GM19467 (cell line): ENCODE data around the gene PRPSAP1.
"Not testable (repeated sequence)": the region's sequence is repeated elsewhere in the genome, so short reads cannot be mapped to it uniquely, and the experiment has no call there.

Experiments
- ATAC-seq: cut with Tn5 transposase; IDR thresholded peaks from one replicate; pipeline ENCODE4 v1.9.1; 2021; ENCODE audit warnings: mild to moderate bottlenecking, moderate library complexity; ENCODE audit not compliant: unreplicated experiment

Gene PRPSAP1

GRCh38 chr17:76327696-76328095 is 26.0 kb downstream of the PRPSAP1 start:
- ATAC-seq = no peak

DNA sequence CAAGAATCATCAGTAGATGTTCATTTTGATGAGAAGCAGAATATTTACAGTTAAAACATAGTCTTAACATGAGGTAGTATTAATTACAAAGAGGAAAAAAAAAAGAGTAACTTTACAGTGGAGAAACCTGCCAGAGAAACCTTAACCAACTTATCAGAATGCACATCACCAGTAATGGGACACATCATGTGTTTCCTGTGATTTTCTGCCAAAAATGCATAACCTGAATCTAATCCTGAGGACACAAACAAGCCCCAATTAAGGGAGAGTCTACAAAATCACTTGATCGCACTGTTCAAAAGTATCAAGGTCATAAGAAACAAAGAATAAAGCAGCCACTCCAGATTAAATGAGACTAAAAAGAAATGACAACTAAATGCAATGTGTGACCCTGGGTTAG is 27.4 kb downstream of the PRPSAP1 start:
- no peak for ATAC-seq

DNA sequence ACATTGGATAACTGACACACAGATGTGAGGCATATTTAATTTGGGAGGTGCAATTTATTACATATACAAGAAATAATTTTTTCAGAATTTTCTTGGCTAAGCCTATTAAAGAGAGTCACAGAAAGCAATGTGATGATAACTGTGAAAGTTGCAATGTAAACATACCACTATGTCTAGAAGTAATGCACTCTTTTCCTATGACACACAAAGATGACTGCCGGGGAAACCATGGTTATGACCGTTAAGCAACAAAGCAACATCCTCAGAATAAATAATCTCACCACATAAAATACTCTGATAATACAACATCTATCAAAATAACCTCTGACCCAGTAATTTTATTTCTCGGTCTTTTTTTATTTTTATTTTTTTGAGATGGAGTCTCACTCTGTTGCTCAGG is 35.1 kb downstream of the PRPSAP1 start:
- no peak for ATAC-seq

- ATAC-seq = no peak
Measured at GRCh38 chr17:76317535-76317934, 36.2 kb downstream of the PRPSAP1 start.

GRCh38 chr17:76314392-76315227 is 39.1 kb downstream of the PRPSAP1 start:
- ATAC-seq = no peak

GRCh38 chr17:76312735-76313134 is 41.0 kb downstream of the PRPSAP1 start:
- no peak for ATAC-seq

GRCh38 chr17:76309461-76309860 is 44.3 kb downstream of the PRPSAP1 start:
- ATAC-seq = no peak

DNA sequence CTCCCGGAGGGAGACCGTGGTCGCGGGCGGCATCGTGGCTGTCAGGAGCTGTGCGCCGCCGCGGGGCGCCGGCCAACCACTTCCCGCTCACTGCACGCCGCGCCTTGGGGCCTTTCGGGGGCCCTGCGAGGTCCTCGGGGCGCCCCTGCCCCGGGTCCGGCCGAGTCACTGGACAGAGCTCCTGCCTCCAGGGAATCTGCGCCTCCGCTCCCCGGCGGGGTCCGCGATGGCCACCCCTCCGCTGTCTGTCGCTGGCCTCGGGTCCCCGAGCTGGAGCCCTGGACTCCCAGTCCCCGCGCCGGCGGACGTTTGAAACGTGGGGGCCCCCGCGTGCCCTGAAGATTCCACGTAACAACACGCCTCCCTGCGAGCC is 45.8 kb downstream of the PRPSAP1 start, which contains the start of gene QRICH2:
QRICH2 (minus strand) TSS at position 311 of the 373 bp plus-strand sequence; CDS start at position 33, 278 bp downstream.
- no peak for ATAC-seq

GRCh38 chr17:76307299-76307965 is 46.3 kb downstream of the PRPSAP1 start:
- ATAC-seq = no peak

DNA sequence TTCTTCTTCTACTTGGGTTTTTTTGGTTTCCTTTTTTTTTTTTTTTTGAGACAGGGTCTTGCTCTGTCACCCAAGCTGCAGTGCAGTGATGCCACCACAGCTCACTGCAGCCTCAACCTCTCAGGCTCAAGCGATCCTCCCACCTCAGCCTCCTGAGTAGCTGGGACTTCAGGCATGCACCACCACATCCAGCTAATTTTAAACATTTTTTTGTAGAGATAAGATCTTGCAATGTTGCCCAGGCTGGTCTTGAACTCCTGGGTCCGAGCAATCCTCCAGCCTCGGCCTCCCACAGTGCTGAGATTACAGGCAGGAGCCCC is 48.6 kb downstream of the PRPSAP1 start:
- ATAC-seq = not testable (repeated sequence)

- no peak for ATAC-seq
Measured at GRCh38 chr17:76304226-76305134, 49.2 kb downstream of the PRPSAP1 start.

DNA sequence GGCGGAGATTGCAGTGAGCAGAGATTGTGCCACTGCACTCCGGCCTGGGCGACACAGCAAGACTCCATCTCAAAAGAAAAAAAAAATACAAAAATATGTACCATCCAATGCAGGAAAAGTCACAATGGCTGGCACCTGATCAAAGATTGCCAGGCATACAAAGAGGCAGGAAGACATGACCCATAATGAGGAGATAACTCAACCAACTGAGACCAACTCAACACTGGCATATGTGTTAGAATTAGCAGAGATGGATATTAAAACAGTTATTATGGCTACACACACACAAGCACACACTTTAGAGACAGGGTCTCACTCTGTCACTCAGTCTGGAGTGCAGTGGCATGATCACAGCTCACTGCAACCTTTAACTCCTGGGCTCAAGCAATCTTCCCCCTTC is 56.3 kb downstream of the PRPSAP1 start:
- no peak for ATAC-seq

GRCh38 chr17:76296889-76297288 is 56.8 kb downstream of the PRPSAP1 start:
- no peak for ATAC-seq

GRCh38 chr17:76296186-76296585 is 57.5 kb downstream of the PRPSAP1 start:
- no peak for ATAC-seq

- no peak for ATAC-seq
Measured at GRCh38 chr17:76293106-76293505, 60.6 kb downstream of the PRPSAP1 start.

GRCh38 chr17:76292567-76292966 is 61.1 kb downstream of the PRPSAP1 start:
- ATAC-seq = no peak

DNA sequence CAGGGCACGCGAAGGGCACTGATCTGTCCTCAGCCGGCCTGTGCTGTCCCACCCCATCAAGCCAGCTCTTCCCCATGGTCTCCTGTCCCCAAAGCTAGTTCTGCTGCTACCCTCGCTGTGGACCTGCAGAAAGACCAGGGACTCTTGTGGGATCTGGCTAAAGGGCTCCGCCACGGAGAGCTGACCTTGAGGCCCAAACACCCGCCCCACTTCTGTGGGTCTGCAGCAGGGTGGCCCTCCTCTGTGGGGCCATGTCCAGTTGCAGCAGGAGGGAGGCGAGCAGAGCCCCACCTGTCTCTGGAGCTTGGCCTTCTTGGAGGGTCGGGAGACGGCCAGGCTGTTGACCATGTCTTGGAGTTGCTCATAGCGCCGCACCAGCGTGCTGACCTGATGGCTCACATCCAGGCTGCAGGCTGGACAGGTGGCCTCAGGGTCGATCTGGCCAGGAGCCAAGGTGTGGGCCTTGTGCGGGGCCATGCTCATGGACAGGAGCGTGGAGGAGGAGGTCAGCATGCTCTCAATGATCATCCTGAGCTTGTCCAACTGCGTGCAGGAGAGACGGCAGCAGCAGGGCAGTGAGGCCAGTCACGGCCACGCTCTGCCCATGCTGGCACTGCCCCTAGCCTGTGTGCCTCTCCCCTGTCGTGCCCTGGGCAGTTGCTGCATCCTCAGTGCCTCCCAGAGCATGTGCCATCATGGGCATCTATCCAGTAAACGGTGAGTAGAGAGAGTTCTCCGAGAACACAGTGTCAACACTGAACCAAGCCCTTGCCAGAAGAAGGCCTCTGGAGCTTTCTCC is 71.9 kb downstream of the PRPSAP1 start:
- ATAC-seq = no peak

DNA sequence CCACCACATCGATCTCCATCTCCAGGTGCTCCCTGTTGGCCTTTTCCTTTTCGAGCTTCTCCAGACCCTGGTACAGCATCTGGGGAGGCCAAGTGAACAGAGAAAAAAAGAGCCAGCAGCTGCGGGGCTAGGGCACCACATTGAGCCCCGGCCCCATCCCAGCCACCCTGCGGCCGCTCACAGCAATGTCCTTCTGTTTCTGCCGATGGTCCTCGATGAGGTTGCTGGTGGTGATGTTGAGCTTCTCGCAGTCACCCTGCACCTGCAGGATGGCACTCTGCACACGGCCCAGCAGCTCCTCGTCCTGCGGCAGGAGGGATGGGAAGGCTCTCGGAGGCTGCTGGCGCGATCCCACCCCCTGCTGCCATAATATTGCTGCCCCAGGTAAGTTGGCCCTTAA is 73.1 kb downstream of the PRPSAP1 start:
- no peak for ATAC-seq

DNA sequence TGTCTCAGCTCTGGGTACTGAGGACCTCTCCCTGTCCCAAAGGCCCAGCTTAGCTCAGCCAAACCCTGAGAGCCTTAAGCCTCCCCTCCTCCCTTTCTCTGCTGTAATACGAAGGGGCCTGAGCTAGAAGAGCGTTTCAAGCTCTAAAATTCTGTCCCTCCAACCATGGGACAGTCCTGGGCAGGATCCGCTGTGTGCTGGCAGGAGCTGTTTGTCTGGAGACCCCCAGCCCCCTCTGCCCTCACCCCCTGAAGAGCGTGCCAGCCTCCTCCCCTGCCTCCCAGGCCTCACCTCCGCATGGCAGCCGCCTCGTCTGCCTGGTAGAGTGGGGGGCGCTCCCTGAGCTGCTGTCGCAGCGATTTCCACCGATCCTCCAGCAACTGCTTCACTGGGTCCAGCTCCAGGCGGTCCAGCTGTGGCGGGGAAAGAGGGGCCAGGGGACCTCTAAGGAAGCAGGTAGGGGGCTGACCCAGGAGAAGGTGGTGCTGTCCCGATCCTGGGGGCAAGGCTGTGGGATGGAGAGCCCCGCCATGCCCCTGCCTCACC is 73.9 kb downstream of the PRPSAP1 start:
- ATAC-seq = no peak
